Stimulated activated effector memory CD8-positive, alpha-beta T cell treated with anti-CD3 and anti-CD28 coated beads, Interleukin-12 subunit alpha, Interleukin-12 subunit beta, amount 100 ng/mL, for 72 hours (primary cell): Measurements from ENCODE around the gene KLHL11.

ENCODE experiments used
- ATAC-seq: fragments of 150-1000 bp; cut with Tn5 transposase; 2 replicates; pipeline ENCODE4 v1.10.0; 2021
- DNase-seq, 2 donors: peaks; one replicate each; pipeline ENCODE4 v3.0.0; 2021 to 2022; ENCODE audit warnings: low spot score in 2 of 2
- H3K27ac Mint-ChIP-seq: one replicate; pipeline ENCODE4 v1.8.0; 2022; ENCODE audit warnings: mild to moderate bottlenecking, mixed read lengths
- H3K36me3 Mint-ChIP-seq: one replicate; pipeline ENCODE4 v1.8.0; 2022; ENCODE audit warnings: mild to moderate bottlenecking, mixed read lengths
- H3K4me1 Mint-ChIP-seq: one replicate; pipeline ENCODE4 v1.8.0; 2022; ENCODE audit warnings: mixed read lengths
- H3K4me3 Mint-ChIP-seq: one replicate; pipeline ENCODE4 v1.8.0; 2022; ENCODE audit warnings: mild to moderate bottlenecking, mixed read lengths
- H3K9me3 Mint-ChIP-seq: one replicate; pipeline ENCODE4 v1.8.0; 2022; ENCODE audit warnings: mixed read lengths

Gene KLHL11

DNA sequence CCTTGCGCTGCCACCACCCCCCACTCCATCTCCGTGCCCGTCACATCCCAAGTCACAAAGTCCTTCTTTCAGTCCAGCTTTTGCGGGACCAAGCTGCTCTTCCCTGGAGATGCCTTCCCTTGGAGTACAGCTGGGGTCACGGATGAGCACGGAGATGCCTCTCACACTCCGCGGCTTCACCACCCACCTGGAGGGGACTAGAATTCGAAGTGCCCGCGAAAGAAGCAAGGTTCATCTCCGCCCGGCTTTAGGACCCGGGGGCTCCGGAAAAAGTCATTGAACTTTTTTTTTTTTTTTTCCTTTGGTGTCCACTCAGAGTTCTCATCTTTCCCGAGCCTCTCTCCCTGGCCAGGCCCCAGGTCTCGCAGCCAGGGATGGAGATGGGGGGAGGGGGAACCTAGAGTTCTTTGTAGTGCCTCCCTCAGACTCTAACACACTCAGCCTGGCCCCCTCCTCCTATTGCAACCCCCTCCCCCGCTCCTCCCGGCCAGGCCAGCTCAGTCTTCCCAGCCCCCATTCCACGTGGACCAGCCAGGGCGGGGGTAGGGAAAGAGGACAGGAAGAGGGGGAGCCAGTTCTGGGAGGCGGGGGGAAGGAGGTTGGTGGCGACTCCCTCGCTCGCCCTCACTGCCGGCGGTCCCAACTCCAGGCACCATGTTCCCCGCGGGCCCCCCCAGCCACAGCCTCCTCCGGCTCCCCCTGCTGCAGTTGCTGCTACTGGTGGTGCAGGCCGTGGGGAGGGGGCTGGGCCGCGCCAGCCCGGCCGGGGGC lies 52.7 kb downstream of the KLHL11 start, which contains the start of gene FKBP10:
Gene FKBP10 (plus strand): TSS at position 624 of the 771 bp plus-strand sequence. CDS start 31 bp downstream, at position 655.
- Mint-ChIP-seq H3K27ac (peak within 1 kb of the TSS; percentile 83), H3K4me3 (peak within 1 kb of the TSS; percentile 91), H3K9me3 (no peaks in the 10 kb centered on the region), H3K36me3 (no peaks in the 10 kb centered on the region), H3K4me1 (peaks cover 33% of the 10 kb centered on the region)
- ATAC-seq, result peak; percentile 27
- no peak for DNase-seq

- peak; percentile 73 to 87 for DNase-seq
These were observed 53.5 kb downstream of the KLHL11 start, which contains the start of gene P3H4 for GRCh38 chr17:41811549-41812380. Gene P3H4, minus strand, starts transcription at chr17:41811949. Its CDS starts 34 bp downstream, at chr17:41811915.

DNA sequence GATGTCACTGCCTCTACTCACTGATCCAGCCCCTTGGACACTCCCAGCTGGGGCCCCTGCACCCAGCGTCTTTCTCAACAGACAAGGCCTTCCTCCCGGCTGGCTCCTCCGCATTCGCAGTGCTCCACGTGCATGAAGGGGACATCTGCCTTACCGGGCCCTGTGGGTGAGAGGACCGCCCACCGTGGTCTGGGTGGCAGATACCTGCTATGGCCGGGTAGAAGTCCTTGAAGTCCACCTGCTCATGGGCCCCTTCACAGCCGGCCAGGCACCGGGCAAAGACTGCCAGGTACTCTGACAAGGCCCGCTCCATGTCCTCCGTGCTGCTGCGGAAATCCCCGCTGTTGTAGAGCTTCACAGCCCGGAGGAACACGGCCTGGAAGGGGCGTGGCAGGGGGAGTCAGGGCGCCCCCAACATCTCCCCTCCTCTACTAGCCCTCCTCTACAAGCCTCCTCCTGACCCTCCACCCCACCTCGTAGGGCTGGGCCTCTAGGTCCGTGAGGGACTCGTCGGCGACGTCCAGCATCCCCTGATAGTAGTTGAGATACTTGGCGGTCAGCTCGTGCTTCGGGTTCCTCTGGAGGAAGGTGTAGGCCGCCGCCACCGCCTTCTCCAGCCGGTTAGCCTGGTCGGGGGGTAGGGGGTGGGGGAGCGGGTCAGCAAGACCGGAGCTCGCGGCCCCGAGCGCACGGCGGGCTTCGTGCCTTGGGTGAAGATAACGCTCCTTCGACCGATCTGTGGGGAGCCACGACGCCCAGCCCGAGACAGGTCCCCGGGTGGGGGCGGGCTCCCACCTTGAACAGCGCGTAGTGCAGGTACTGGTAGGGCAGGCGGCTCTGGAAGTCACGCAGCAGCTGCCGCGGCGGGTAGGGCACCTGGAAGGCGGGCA lies 54.3 kb downstream of the KLHL11 start:
- ATAC-seq (peak; percentile 46), DNase-seq (no peak)
- H3K36me3 Mint-ChIP-seq, result no peaks in the 10 kb centered on the region
- H3K9me3 Mint-ChIP-seq, result no peaks in the 10 kb centered on the region
- peaks cover 33% of the 10 kb centered on the region for H3K4me1 Mint-ChIP-seq
- no peak overlapping the region for H3K27ac Mint-ChIP-seq
- H3K4me3 Mint-ChIP-seq, result peak overlapping the region; percentile 91

More at GRCh38 chr17:41811549-41812380, 53.5 kb downstream of the KLHL11 start, which contains the start of gene P3H4:
- peak; percentile 90 for ATAC-seq
- Mint-ChIP-seq H3K4me1 (peaks cover 33% of the 10 kb centered on the region), H3K27ac (peak within 1 kb of the TSS; percentile 83), H3K4me3 (peak within 1 kb of the TSS; percentile 91), H3K36me3 (no peaks in the 10 kb centered on the region), H3K9me3 (no peaks in the 10 kb centered on the region)

GRCh38 chr17:41806685-41807445 lies 58.4 kb downstream of the KLHL11 start:
- no peak overlapping the region for H3K27ac Mint-ChIP-seq
- ATAC-seq (no peak), DNase-seq (no peak)
- H3K36me3 Mint-ChIP-seq, result no peaks in the 10 kb centered on the region
- peaks cover 17% of the 10 kb centered on the region for H3K4me1 Mint-ChIP-seq
- no peak overlapping the region for H3K4me3 Mint-ChIP-seq
- no peaks in the 10 kb centered on the region for H3K9me3 Mint-ChIP-seq
